ENCODE results near the gene ZNF846. TPM values are rescaled to one million over a fixed set of nuclear protein-coding genes. Genes with fewer than 3 reads are reported as not detected.

Gene ZNF846
- total RNA-seq, 1 donor from 2014 or later, result 4.0 TPM

Other genes starting within 250 kb of the ZNF846 start
- 12.0 and 14.5 TPM in 2 replicates for gene ZNF426, start 230.1 kb downstream of the ZNF846 start, total RNA-seq
- gene ZNF121, start 184.2 kb downstream of the ZNF846 start, total RNA-seq, result 17.9 and 30.2 TPM in 2 replicates
- gene ZNF561, start 147.5 kb downstream of the ZNF846 start, total RNA-seq, result 17.0 and 25.0 TPM in 2 replicates
- gene ZNF562, start 93.6 kb downstream of the ZNF846 start, total RNA-seq, result 9.8 and 27.2 TPM in 2 replicates
- 6.1 and 10.3 TPM in 2 replicates for gene FBXL12, start 50.3 kb upstream of the ZNF846 start, total RNA-seq
- gene UBL5, start 59.2 kb upstream of the ZNF846 start, total RNA-seq, result 172 and 227 TPM in 2 replicates
- gene PIN1, start 66.6 kb upstream of the ZNF846 start, total RNA-seq, result 81.1 and 95.8 TPM in 2 replicates
- 0.65 and 0.79 TPM in 2 replicates for gene OLFM2, start 167.8 kb upstream of the ZNF846 start, total RNA-seq
- under 0.01 TPM in 2 replicates for gene COL5A3, start 241.8 kb upstream of the ZNF846 start, total RNA-seq
- not detected in 2 replicates for gene RDH8, start 244.7 kb upstream of the ZNF846 start, total RNA-seq